Ishikawa (cell line): Measurements from ENCODE around the gene GFRAL.
A peak's percentile ranks its signal among the peaks of the same experiment; 100 is the strongest.

ENCODE experiments used
- CEBPB ChIP-seq: IDR thresholded peaks from 2 replicates; pipeline ENCODE4 v1.6.1; 2012
- CREB1 ChIP-seq: IDR thresholded peaks from 2 replicates; pipeline ENCODE4 v1.6.1; 2012; ENCODE audit warnings: low read depth
- EGR1 ChIP-seq: IDR thresholded peaks from 2 replicates; pipeline ENCODE4 v1.6.1; 2012
- EP300 ChIP-seq: IDR thresholded peaks from 2 replicates; pipeline ENCODE4 v1.6.1; 2012; ENCODE audit warnings: borderline replicate concordance
- FOXM1 ChIP-seq: IDR thresholded peaks from 2 replicates; pipeline ENCODE4 v1.6.1; 2012; ENCODE audit warnings: low read depth, borderline replicate concordance
- MAX ChIP-seq: IDR thresholded peaks from 2 replicates; pipeline ENCODE4 v1.6.1; 2012
- NFIC ChIP-seq: IDR thresholded peaks from 2 replicates; pipeline ENCODE4 v1.6.1; 2012
- RAD21 ChIP-seq: IDR thresholded peaks from 2 replicates; pipeline ENCODE4 v1.6.1; 2012; ENCODE audit warnings: low read depth
- REST ChIP-seq: IDR thresholded peaks from 2 replicates; pipeline ENCODE4 v1.6.1; 2012; ENCODE audit warnings: low read depth, mild to moderate bottlenecking
- TAF1 ChIP-seq: IDR thresholded peaks from 2 replicates; pipeline ENCODE4 v1.6.1; 2012; ENCODE audit warnings: low read depth, mild to moderate bottlenecking
- TCF12 ChIP-seq: IDR thresholded peaks from 2 replicates; pipeline ENCODE4 v1.6.1; 2012; ENCODE audit warnings: low read depth
- TEAD4 ChIP-seq: IDR thresholded peaks from 2 replicates; pipeline ENCODE4 v1.6.1; 2012
- ZBTB7A ChIP-seq: IDR thresholded peaks from 2 replicates; pipeline ENCODE4 v1.6.1; 2012; ENCODE audit warnings: low read depth

GFRAL gene

GRCh38 chr6:55443238-55444134 lies 116.2 kb downstream of the GFRAL start:
- TF ChIP-seq CREB1 (no peak), REST (no peak)

- no peak for TF ChIP-seq TCF12
- TF ChIP-seq RAD21: peak; percentile 81
- TF ChIP-seq NFIC: no peak
- TF ChIP-seq CREB1: no peak
- TF ChIP-seq TAF1: no peak
- TF ChIP-seq FOXM1: no peak
Observed at GRCh38 chr6:55445648-55446204, 118.5 kb downstream of the GFRAL start.

- TF ChIP-seq TEAD4 (no peak), CEBPB (no peak), FOXM1 (no peak), EP300 (no peak)
Observed at GRCh38 chr6:55447891-55448290, 120.6 kb downstream of the GFRAL start.

- TF ChIP-seq ZBTB7A (no peak), CREB1 (no peak), TCF12 (no peak), MAX (no peak), REST (no peak), CEBPB (no peak), TAF1 (no peak)
Observed at GRCh38 chr6:55448451-55448850, 121.2 kb downstream of the GFRAL start.

GRCh38 chr6:55449225-55449624 lies 122.0 kb downstream of the GFRAL start:
- no peak for TF ChIP-seq ZBTB7A
- TF ChIP-seq RAD21: peak; percentile 38; the same call in 1 of the 2 replicates

- TF ChIP-seq FOXM1 (no peak), REST (no peak), EGR1 (no peak)
Observed at GRCh38 chr6:55450005-55450404, 122.7 kb downstream of the GFRAL start.
